A673 (cell line): ENCODE measurements around the gene SLC47A1.
"Not testable (repeated sequence)": the region's sequence is repeated elsewhere in the genome, so short reads cannot be mapped to it uniquely, and the experiment has no call there.

Experiments used
- EZH2 ChIP-seq: fragments of 200-600 bp; sonication (generic); IDR thresholded peaks from 2 replicates; pipeline ENCODE4 v1.6.1; 2017; ENCODE audit warnings: borderline replicate concordance, low read depth, mild to moderate bottlenecking, mixed read lengths, antibody characterized with exemption, low read length; ENCODE audit not compliant: poor library complexity, severe bottlenecking
- TF ChIP-seq, protein P1 (sequence below): fragments of 300-800, 200-600 bp; sonication (generic); conservative IDR thresholded peaks from 2 replicates; pipeline ENCODE4 v1.5.1; 2017; ENCODE audit warnings: low read depth, mild to moderate bottlenecking, antibody characterized with exemption, low read length, moderate library complexity, mixed read lengths

DNA sequence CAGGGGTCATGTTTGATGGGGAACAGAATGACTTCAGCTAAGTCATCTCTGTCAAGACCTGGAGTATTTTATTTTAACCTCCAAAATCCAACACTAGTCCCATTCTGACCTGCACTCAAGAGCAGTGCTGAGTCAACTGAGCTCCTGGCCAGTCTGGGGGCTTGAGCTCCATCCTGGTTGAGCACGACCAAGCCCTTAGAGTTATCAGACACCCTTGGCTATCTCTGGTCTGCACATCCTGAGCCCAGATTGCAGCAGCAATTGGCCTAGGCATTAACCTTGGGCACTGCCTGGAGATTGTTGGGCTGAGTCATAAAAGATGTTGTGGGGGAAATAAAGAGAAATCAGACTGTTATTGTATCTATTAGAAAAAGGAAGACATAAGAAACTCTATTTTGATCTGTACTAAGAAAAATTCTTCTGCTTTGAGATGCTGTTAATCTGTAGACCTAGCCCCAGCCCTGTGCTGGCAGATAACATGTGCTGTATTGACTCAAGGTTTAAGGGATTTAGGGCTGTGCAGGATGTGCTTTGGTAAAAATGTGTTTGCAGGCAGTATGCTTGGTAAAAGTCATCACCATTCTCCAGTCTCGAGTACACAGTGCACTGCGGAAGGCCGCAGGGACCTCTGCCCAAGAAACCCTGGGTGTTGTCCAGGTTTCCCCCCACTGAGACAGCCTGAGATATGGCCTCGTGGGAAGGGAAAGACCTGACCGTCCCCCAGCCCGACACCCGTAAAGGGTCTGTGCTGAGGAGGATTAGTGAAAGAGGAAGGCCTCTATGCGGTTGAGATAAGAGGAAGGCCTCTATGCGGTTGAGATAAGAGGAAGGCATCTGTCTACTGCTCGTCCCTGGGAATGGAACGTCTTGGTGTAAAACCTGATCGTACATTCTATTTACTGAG is 14.0 kb upstream of the SLC47A1 start:
- TF ChIP-seq, protein P1, sequence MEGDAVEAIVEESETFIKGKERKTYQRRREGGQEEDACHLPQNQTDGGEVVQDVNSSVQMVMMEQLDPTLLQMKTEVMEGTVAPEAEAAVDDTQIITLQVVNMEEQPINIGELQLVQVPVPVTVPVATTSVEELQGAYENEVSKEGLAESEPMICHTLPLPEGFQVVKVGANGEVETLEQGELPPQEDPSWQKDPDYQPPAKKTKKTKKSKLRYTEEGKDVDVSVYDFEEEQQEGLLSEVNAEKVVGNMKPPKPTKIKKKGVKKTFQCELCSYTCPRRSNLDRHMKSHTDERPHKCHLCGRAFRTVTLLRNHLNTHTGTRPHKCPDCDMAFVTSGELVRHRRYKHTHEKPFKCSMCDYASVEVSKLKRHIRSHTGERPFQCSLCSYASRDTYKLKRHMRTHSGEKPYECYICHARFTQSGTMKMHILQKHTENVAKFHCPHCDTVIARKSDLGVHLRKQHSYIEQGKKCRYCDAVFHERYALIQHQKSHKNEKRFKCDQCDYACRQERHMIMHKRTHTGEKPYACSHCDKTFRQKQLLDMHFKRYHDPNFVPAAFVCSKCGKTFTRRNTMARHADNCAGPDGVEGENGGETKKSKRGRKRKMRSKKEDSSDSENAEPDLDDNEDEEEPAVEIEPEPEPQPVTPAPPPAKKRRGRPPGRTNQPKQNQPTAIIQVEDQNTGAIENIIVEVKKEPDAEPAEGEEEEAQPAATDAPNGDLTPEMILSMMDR, result not testable (repeated sequence)
- not testable (repeated sequence) for TF ChIP-seq EZH2
